Left hindlimb (tissue), 1 donor: Measurements from ENCODE around the gene ASRGL1.
"Not testable (repeated sequence)": the region's sequence is repeated elsewhere in the genome, so short reads cannot be mapped to it uniquely, and the experiment has no call there.

Source experiments
- DNase-seq: peaks from one replicate; pipeline ENCODE4 v3.0.0-alpha.2; 2018

The ASRGL1 gene

GRCh38 chr11:62337303-62338181, at the start of gene ASRGL1:
ASRGL1 (plus strand) TSS chr11:62337448; CDS start chr11:62337978, 530 bp downstream.
- peak; percentile 77 for DNase-seq

DNA sequence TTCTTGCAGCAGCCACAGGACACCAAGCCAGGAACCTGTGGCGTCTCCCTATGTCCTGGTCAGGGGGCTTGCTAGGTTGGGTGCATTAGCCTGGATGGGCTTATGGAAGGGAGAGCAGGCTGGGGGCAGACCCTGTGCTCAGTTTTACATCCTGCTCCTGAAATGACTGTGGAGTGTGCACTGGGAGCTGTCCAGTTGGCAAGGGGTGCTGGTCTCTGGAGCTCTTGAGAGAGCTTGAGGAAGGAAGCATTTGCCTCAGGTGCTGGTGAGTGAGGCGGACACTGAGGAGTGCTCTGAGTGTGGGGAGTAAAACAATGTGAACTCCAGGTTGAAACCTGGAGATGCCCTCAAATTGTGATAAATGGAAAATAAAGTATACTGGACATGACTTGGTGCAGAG, 41.7 kb upstream of the ASRGL1 start:
- DNase-seq, result no peak

GRCh38 chr11:62298975-62299374, 38.3 kb upstream of the ASRGL1 start, which contains the start of gene SCGB1D4:
SCGB1D4 (minus strand) TSS chr11:62299075; CDS start chr11:62299010, 65 bp downstream.
- no peak for DNase-seq

DNA sequence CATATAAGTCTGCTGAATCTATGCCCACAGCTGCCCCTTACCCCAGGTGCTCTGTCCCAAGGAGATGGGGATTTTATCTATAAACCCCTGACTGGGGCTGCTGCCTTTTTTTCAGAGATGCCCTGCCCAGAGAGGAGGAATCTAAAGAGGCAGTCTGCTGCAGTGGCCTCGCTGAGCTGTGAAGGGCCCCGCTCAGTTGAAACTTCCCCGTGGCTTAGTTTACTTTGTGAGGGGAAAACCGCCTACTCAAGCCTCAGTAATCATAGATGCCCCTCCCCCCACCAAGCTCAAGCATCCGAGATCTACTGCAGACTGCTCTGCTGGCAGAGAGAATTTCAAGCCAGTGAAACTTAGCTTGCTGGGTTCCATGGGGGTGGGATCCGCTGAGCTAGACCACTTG, 31.0 kb upstream of the ASRGL1 start:
- no peak for DNase-seq

DNA sequence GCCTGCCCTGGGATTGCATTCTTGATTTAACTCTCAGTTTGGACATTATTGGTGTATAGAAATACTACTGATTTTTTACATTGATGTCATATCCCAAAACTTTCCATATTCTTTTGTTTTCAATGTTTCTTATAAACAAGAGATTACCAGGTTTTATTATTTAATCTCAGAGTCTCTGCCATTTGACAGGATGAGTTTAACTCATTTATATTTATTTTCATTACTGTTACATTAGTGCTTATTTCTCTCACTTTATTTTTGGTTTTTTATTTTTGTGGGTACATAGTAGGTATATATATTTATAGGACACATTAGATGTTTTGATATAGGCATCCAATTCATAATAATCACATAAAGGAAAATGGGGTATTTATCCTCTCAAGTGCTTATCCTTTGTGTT, 29.3 kb upstream of the ASRGL1 start:
- DNase-seq, result no peak

DNA sequence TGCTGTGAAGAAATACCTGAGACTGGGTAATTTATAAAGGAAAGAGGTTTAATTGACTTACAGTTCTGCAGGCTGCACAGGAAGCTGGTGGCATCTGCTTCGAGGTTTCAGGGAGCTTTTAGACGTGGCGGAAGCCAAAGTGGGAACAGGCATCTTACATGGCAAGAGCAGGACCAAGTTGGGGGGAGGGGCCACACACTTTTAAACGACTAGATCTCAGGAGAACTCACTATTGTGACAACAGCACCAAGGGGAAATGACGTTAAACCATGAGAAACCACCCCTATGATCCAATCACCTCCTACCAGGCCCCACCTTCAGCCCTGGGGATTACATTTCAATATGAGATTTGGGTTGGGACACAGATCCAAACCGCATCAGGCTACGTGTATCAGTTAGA, 27.3 kb upstream of the ASRGL1 start:
- no peak for DNase-seq

GRCh38 chr11:62315431-62315830, 21.8 kb upstream of the ASRGL1 start:
- no peak for DNase-seq

GRCh38 chr11:62322524-62322923, 14.7 kb upstream of the ASRGL1 start:
- no peak for DNase-seq

GRCh38 chr11:62324731-62325556, 12.3 kb upstream of the ASRGL1 start:
- DNase-seq, result no peak

DNA sequence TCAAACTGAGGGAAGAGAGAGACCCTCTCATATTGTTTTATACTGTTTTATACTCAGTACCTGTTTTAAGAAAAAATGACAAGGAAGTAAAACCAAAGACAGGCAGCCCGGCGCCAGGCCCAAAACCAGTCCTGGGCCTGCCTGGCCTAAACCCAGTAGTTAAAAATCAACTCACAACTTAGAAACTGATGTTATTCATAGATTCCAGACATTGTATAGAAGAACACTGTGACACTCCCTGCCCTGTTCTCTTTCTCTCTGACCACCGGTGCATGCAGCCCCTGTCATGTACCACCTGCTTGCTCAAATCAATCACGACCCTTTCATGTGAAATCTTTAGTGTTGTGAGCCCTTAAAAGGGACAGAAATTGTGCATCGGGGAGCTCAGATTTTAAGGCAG, 11.5 kb upstream of the ASRGL1 start:
- not testable (repeated sequence) for DNase-seq

DNA sequence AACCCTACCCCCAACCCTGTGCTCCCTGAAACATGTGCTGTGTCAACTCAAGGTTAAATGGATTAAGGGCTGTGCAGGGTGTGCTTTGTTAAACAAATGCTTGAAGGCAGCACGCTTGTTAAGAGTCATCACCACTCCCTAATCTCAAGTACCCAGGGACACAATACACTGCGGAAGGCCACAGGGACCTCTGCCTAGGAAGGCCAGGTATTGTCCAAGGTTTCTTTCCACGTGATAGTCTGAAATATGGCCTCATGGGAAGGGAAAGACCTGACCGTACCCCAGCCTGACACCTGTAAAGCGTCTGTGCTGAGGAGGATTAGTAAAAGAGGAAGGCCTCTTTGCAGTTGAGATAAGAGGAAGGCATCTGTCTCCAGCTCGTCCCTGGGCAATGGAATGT, 10.5 kb upstream of the ASRGL1 start:
- not testable (repeated sequence) for DNase-seq

- not testable (repeated sequence) for DNase-seq
Measured at GRCh38 chr11:62327541-62327940, 9.7 kb upstream of the ASRGL1 start.

GRCh38 chr11:62331264-62331663, 6.0 kb upstream of the ASRGL1 start:
- not testable (repeated sequence) for DNase-seq

DNA sequence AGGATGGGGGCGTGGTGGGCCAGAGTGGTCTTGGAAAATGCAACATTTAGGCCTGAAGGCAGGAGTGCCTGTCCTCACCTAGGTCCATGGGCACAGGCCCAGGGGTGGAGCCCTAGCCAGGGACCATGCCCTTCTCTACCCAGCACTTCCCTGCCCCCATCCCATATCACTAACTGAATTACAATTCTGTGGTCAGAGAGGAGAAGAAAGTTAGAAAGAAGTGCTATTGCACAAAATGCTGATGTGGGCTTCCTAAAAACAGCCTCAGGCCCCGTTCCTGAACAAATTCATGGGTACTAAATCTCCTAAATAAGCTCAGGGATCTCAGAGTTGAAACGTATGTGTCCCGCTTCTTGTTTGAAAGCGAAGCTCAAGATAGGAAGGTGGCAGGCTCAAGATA, 3.5 kb upstream of the ASRGL1 start:
- no peak for DNase-seq

- DNase-seq, result not testable (repeated sequence)
Measured at GRCh38 chr11:62336949-62337302, 322 bp upstream of the ASRGL1 start.

- DNase-seq, result no peak
Measured at GRCh38 chr11:62338218-62338617, 970 bp downstream of the ASRGL1 start.

DNA sequence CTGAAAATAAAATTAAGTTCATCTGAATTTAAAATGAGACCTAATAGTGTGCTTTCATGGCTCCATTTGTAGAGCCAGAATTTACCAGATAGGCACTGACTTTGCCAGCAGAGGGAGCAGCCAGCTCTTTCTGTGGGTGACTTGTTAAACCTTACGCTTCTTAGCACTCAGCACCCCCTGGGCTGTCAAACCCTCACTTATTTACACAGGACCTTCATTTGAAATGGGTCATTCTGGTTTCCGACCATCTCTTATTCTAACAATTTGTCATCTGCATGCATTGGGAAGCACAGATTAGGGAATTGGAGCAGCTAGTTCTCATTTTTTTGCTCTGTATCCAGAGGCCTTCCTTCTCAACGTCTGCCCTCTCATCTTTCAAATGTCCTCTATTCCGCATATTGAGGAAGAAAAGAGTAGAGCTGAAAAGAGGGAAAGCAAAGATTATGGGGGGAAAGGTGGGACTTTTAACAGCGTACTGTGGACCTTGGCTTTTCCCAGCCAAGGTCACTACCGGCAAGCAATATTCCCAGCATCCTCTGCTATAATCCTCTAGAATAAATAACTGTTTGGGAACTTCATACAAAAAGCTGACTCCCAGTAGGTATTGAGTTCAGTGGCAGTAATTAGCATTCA, 3.1 kb downstream of the ASRGL1 start:
- peak; percentile 34 for DNase-seq

DNA sequence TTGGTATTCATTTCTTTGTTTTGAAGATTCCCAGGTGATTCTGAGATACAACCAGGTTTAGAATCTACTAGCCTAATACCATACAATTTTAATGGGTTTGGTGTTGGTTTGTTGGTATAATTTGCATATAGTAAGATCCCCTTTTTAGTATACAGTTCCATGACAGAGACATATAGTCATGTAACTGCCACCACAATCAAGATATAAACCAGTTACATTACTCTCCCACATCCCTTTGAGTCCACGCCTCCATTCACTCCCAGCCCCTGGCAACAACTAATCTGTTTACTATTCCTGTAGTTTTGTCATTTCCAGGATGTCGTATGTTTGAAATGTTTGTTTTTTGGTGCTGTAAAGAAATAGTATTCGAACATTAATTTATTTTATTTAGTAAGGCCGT, 4.3 kb downstream of the ASRGL1 start:
- no peak for DNase-seq

- not testable (repeated sequence) for DNase-seq
Measured at GRCh38 chr11:62343646-62344190, 6.5 kb downstream of the ASRGL1 start.

DNA sequence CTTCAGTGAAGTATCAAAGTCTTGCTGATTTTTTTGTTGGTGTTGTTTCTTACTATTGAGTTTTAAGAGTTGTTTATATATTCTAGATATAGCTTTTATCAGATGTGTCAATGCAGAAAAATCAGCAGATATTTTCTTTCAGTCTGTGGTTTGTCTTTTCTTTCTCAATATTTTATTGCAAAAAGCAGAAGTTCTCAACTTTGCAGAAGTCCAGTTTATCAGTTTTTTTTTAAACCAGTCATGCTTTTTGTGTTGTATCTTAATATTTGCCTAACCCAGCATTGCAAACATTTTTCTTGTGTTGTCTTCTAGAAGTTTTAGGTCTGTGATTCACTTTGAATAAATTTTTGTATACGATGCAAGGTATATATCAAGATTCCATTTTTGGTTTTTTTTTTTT, 7.0 kb downstream of the ASRGL1 start:
- DNase-seq, result no peak

DNA sequence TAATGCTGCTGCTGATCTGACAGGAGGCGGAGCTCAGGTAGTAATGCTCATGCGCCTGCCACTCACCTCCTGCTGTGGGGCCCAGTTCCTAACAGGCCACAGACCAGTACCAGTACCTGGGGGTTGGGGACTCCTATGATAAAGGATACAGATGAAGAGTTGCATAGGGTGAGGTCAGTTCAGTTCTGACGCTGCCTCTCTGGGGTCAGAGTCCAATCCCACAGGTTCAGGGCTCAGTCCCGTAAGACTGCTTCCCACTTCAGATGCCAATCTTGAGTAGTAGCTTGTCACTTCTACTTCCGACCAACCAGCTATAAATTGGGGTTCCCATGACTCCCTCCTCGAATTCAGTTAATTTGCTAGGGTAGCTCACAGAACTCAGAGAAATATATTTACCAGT, 8.6 kb downstream of the ASRGL1 start:
- DNase-seq, result no peak

GRCh38 chr11:62352355-62353336, 15.4 kb downstream of the ASRGL1 start:
- DNase-seq, result no peak
